Left ventricle myocardium superior (tissue), 1 donor: ENCODE results near the gene ACBD5. TPM values are rescaled to one million over a fixed set of nuclear protein-coding genes. Genes with fewer than 3 reads are reported as not detected.
"Not testable (repeated sequence)": the region's sequence is repeated elsewhere in the genome, so short reads cannot be mapped to it uniquely, and the experiment has no call there.

ENCODE experiments used
- ATAC-seq: fragments of 200-7000 bp; cut with Tn5 transposase; one replicate; pipeline ENCODE4 v1.9.1; 2020; ENCODE audit warnings: mild to moderate bottlenecking, moderate library complexity
- DNase-seq: peaks from one replicate; pipeline ENCODE4 v3.0.0-alpha.2; 2020
- intact Hi-C: fragments of 100-400 bp; cut with micrococcal nuclease; formaldehyde crosslinking; loops from one replicate; pipeline ENCODE4 v1.11.0; 2022
- long read RNA-seq: library from polyadenylated mRNA; unstranded; transcript quantifications from one replicate; pipeline ENCODE4 v2.0.0, GENCODE V29; 2021
- total RNA-seq: library from RNA; stranded (reverse); fragmentation: NEBNext Ultra II Directional; extraction: Animal tissue kit (Norgen Biotek cat#: 25700); gene quantifications from one replicate; pipeline ENCODE4 v1.2.1, GENCODE V29; 2021
- donor health status: DM: no; HTN: yes; CAD: no; lungs with severe emphysema.

The ACBD5 gene
- 87.7 TPM for total RNA-seq
- long read RNA-seq, full-length matches to known transcripts, result 141 of 251 reads
- long read RNA-seq, partial matches to known transcripts, result 71 of 251 reads
- long read RNA-seq, other reads (novel, unspliced or antisense), result 39 of 251 reads

DNA sequence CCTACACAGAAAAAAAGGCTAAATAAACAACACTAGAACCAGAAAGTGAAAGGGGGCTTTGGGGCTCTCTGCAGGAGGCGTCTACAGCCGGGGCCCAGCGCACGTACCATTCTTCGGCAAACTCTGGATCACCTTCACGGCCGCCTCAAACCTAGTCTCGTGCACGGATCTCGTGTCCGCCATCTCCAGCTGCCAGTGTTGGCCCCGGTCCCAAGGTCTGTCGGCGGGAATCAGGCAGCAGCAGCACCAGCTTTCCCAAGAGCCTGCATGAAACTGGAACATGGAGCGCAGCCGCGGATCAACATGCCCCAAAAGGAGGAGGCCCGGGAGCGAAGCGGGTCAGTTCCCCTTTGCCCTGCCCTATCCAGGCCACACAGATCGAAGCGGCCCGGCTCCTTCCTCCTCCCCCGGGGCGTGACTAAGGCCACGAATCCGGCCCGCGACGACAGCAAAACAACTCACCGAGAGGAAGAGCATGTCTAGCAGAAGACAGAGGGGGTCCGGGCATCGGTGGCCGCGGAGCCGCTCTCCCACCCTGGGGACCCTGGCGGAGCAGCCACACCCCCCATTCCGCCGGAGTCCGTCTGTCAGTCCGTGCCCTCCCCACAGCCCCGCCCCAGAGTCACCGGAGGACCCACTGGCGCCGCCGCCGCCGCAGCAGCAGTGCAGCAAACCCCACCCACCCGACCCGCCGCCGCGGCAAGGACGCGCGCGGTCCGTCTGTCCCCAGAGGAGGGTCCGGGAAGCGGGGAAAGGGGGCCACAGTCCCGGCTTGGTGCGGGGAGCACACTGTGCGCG is at the start of gene ACBD5:
ACBD5 (minus strand) TSS at position 586 of the 798 bp plus-strand sequence; CDS start at position 477, 109 bp downstream.
- intact Hi-C loops, result no loop called here

DNA sequence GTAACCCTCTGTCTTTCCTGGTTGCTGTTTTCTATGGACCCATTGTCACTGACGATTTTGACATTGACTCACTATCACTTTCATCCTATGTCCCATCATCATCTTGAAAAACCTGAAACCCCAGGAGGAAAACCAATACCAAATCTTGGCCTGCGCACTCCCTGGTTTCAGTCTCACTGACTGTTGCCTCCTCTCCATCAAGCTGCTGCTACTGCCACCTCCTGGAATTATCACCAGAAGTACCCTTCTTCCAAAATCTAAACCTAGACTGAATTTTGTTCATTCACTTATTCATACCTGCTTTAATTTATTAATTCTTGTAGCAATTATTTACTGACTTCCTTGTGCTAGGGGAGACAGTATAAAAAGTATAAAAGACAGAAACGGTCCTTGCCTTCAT is 44.5 kb upstream of the ACBD5 start:
- ATAC-seq (peak; percentile 73), DNase-seq (no peak)
- intact Hi-C loops, result no loop called here

More for the DNA sequence above, at the start of gene ACBD5:
- DNase-seq (peak; percentile 94), ATAC-seq (peak; percentile 83)

GRCh38 chr10:27276581-27276980 is 36.0 kb upstream of the ACBD5 start:
- intact Hi-C loops, result no loop called here
- no peak for DNase-seq
- no peak for ATAC-seq

- DNase-seq, intact Hi-C loops, ATAC-seq: not testable (repeated sequence)
Observed at GRCh38 chr10:27266025-27266424, 25.4 kb upstream of the ACBD5 start.

DNA sequence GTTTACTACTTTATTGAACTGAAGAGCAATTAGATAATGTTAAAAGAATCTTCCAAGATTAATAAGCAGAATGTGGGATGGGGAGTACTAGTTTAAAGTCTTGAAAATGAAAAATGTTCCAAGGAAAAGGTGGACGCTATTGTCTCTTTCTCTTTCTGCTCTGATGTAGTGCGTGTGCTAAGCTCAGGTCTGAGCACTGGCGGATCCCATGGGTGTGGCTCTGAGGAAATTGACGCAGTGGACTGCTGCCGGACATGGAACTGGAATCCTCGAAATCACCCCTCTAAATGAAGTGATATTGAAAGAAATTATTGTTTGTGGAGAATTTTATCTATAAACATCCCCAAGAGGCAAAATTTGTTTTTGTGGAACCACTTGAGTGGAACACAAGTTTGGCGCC is 22.2 kb upstream of the ACBD5 start:
- ATAC-seq, intact Hi-C loops, DNase-seq: not testable (repeated sequence)

DNA sequence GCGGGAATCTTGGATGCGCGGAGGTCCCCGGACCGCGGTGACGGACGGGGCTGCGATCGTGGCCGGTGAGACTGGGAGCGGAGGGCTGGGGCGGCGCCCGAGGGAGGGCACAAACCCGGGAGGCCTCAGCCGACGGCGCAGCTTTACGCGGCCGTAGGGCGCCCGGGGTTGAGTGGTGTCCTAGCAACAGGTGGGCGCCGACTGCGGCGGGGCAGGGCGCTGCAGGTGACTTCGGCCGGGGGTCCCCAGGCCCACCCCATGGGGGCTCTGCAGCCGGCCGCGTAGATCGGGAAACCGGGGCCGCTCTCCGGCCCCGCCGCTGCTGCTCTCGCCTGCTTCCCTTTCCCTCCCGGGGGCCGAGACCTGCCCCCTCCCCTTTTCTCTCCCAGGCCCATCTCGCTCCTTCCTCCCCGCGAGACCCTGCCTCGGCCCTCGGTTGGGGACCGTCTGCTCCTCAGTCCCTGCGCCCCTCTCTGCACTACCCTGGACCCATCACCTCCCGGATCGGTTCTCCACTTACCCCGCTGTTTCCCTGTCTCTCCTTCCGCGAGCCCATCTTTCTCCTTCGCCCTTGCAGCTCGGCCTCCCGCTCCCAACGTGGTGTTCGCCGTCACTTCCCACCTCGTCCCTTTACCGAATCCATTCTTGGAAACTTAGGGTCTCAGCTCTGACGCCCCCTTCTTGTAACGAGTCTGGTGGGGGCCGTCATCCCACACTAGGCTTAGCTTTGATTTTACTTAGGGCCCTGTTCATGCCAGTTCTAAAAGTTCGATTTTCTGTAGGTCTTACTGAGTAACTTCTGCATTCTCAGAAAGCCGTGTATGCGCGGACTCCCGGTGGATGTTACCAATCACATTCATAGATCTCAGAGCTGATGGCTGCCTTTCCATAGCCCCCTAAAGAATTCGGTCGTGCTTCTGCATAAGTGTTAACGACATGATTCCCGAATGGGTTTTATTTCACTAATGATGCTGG is 18.5 kb upstream of the ACBD5 start:
- intact Hi-C loops, result no loop called here
- ATAC-seq (peak; percentile 71), DNase-seq (peak; percentile 38)

DNA sequence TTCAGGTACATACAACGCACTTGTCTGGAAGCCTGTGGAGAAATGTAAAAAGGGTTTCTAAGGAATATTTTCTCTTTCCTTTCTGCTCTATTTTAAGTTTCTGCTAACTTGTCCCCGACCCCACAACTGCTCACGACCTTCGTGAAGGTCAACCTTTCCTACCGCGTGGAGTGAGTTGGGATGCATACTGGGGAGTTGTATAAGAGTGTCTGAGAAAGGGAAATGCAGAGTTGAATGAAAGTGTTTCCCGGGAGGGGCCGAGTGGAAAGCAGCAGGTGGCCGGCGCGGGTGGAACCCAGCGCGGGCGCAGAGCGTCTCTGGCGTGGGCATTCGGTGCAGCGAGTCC is 17.9 kb upstream of the ACBD5 start:
- intact Hi-C loops, result no loop called here
- DNase-seq (no peak), ATAC-seq (no peak)

GRCh38 chr10:27256299-27257189 is 15.9 kb upstream of the ACBD5 start:
- intact Hi-C loops, result no loop called here
- no peak for DNase-seq
- no peak for ATAC-seq

DNA sequence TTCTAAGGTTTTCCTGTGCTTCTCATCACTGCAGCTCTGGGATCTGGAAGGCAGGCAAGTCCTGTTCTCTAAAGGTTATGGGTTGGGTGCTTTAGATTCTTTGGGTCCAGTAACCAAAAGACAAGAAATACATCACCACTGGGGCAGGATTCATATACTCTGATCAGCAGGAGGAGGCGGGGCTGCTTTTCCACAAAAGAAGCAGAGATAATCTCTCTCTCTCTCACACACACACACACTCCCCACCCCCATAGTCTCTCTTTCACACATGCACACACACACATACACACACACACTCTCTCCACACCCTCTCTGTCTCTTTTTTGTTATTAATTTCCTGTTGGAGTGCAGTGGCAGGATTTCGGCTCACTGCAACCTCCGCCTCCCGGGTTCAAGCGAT is 13.0 kb upstream of the ACBD5 start:
- intact Hi-C loops, result no loop called here
- DNase-seq (no peak), ATAC-seq (no peak)

DNA sequence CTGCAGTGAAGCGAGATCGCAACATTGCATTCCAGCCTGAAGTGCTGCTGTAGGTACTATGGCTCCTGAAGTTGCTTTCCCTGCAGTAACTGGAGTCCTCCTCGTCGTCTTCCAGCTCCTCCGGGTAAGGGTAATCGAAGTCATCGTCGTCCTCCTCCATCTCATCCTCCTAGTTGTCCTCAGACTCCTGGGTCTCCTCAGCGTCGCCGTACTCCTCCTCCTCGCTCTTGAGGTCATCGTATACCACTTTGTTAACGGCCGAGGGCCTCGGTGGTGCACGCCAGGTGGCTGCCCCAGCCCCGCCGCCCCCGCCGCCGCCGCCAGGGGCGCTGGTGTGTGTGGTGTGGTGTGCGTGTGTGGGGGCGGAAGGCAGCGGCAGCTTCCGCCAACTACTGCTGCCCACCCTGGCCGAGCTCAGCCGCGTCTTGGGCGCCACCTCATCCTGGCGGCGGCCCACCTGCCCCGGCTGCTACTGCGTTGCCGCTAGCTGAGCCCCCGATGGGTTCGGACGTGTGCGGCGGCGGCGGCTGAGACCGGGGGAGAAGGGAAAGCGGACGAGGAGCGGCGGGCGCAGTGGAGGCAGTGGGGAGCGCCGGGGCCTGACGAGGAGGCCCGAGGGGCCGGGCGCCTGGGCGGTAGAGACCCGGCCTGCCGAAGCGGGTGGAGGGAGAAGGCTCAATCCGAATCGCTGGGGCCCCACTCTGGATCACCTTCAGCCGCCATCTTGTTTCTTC is 11.8 kb upstream of the ACBD5 start:
- ATAC-seq (peak; percentile 98), DNase-seq (peak; percentile 86)
- intact Hi-C loops, result no loop called here

GRCh38 chr10:27251554-27251953 is 11.0 kb upstream of the ACBD5 start:
- intact Hi-C loops, result no loop called here
- DNase-seq (no peak), ATAC-seq (no peak)

DNA sequence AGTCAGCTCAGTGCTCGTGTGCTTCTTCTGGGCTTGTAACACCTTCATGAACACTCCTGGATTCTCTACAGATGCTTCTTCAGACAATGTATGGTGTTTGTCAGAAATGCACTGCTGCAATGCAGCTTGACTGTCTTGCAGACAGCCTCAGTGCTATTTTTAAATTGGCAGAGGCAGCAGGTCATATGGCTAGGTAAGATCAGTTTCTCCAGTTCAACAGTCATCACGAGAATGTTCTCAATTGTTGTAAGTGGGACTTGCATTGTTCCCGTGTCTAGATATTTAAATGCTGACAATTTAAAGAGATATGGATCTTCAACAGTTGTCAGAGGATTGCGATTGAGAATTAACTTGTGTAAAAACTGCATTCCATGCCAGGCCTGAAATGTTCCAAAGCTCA is 7.6 kb upstream of the ACBD5 start:
- no peak for DNase-seq
- intact Hi-C loops, result no loop called here
- peak; percentile 57 for ATAC-seq

GRCh38 chr10:27247441-27247840 is 6.8 kb upstream of the ACBD5 start:
- intact Hi-C loops, result no loop called here
- DNase-seq (no peak), ATAC-seq (no peak)

DNA sequence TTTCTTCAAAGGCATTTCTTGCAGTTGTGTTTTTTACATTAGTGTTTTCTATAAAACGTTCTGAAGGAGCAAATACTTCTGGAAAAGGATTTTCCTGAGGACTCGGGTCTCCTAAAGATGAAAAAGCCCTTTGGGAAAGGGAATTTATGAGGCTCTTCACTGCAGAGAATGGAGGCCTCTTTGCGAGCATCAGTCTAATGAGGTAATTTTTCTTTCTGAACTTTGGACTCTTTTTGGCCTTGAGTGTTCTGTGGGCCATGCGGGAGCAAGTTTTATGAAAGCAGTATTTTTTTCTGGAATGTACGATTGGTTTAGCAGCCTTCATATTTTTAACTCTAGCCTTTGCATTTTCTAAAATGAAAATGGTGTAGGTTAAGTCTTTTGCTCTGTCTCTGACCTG is 6.4 kb upstream of the ACBD5 start:
- no peak for ATAC-seq
- intact Hi-C loops, result no loop called here
- no peak for DNase-seq

DNA sequence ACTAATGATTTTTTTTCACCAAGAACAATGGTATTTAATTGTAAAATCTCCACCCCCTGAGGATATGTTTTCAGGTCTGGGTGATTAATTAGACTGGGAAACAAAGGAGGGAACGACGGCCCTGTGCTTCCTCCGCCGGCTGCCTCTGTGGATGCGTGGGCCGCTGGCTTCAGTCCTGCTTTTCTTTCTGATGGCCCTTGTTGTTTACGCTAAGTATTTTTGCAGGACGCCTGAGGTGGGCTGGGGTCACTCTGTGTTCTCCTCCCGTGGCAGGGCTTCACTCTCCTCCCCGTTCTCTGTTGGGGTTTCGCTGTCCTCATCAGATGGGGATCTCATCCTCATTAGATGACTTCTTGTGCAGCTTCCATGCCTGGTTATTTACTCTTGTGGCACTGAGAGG is 5.2 kb upstream of the ACBD5 start:
- no peak for ATAC-seq
- intact Hi-C loops, result no loop called here
- no peak for DNase-seq

DNA sequence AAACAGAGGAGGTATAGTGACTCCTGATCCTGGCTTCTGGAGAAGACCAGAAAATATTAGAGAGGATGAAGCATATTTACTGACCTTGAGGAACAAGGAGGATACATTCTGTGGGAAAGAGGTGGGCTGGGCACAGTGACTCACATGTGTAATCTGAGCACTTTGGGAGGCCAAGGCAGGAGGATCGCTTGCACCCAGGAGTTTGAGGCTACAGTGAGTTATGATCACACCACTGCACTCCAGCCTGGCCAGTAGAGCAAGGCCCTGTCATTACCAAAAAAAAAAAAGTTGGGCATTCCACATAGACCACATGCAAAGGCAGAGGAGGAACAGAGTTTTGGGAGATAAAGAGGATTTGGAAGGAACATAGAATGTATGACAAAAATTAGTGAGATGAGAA is 4.4 kb upstream of the ACBD5 start:
- DNase-seq, result no peak
- no peak for ATAC-seq
- intact Hi-C loops, result no loop called here

GRCh38 chr10:27242951-27243551 is 2.5 kb upstream of the ACBD5 start:
- DNase-seq, result peak; percentile 50
- intact Hi-C loops, result no loop called here

DNA sequence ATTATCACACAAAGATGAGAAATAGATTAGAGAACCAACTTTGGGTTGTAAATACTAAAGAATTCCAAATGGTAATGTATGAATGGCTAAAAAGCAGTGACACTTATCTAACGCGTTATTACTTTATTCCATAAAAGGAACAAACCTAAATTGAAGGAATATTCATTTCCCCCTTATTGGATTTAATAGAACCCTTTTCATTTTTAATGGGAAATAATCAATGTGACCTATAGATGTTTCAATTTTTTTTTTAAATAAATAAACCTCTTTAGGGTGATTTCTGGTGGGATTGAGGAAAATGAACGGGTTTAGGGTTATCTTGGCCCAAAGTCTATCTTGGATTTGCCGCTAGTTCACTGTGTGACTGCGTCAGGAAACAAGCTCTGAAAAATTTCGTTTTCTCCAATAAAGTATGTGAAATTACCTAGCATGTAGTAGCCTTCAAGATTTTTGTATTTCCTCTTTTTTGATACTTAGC is 1.9 kb upstream of the ACBD5 start:
- intact Hi-C loops, result no loop called here
- ATAC-seq, result no peak
- no peak for DNase-seq

More at GRCh38 chr10:27242951-27243551, 2.5 kb upstream of the ACBD5 start:
- peak; percentile 48 for ATAC-seq
